Hematopoietic multipotent progenitor cell treated with erythropoietin and hydrocortisone succinate and interleukin-3 and kit ligand, for 4 days (in vitro differentiated cells): ENCODE results near the gene CCSAP.
A peak's percentile ranks its signal among the peaks of the same experiment; 100 is the strongest.

ENCODE experiments used
- DNase-seq: peaks from one replicate; pipeline ENCODE4 v3.0.0-alpha.2; 2015

The CCSAP gene

GRCh38 chr1:229284887-229285286 lies 58.0 kb downstream of the CCSAP start:
- DNase-seq, result no peak

- no peak for DNase-seq
Measured at GRCh38 chr1:229283183-229283611, 59.6 kb downstream of the CCSAP start.

- DNase-seq, result no peak
Measured at GRCh38 chr1:229282295-229282823, 60.5 kb downstream of the CCSAP start.

- DNase-seq, result no peak
Measured at GRCh38 chr1:229281339-229281926, 61.4 kb downstream of the CCSAP start.

GRCh38 chr1:229280921-229281320 lies 61.9 kb downstream of the CCSAP start:
- DNase-seq, result no peak

- DNase-seq, result peak; percentile 62
Measured at GRCh38 chr1:229280037-229280828, 62.6 kb downstream of the CCSAP start.

- no peak for DNase-seq
Measured at GRCh38 chr1:229279242-229279641, 63.6 kb downstream of the CCSAP start.

GRCh38 chr1:229278120-229278741 lies 64.6 kb downstream of the CCSAP start:
- DNase-seq, result peak; percentile 31

- no peak for DNase-seq
Measured at GRCh38 chr1:229275005-229275404, 67.8 kb downstream of the CCSAP start.

GRCh38 chr1:229273507-229274232 lies 69.2 kb downstream of the CCSAP start:
- DNase-seq, result no peak

- peak; percentile 62 for DNase-seq
Measured at GRCh38 chr1:229272164-229273158, 70.4 kb downstream of the CCSAP start.

GRCh38 chr1:229271448-229272159 lies 71.2 kb downstream of the CCSAP start:
- peak; percentile 74 for DNase-seq
